HG02870 (cell line): ENCODE measurements around the gene TMEM235.
A peak's percentile ranks its signal among the peaks of the same experiment; 100 is the strongest.

Source experiments
- ATAC-seq: cut with Tn5 transposase; IDR thresholded peaks from one replicate; pipeline ENCODE4 v1.9.1; 2021; ENCODE audit warnings: mild to moderate bottlenecking, moderate library complexity; ENCODE audit not compliant: unreplicated experiment

TMEM235 gene

GRCh38 chr17:78269955-78270381, 38.5 kb downstream of the TMEM235 start:
- no peak for ATAC-seq

DNA sequence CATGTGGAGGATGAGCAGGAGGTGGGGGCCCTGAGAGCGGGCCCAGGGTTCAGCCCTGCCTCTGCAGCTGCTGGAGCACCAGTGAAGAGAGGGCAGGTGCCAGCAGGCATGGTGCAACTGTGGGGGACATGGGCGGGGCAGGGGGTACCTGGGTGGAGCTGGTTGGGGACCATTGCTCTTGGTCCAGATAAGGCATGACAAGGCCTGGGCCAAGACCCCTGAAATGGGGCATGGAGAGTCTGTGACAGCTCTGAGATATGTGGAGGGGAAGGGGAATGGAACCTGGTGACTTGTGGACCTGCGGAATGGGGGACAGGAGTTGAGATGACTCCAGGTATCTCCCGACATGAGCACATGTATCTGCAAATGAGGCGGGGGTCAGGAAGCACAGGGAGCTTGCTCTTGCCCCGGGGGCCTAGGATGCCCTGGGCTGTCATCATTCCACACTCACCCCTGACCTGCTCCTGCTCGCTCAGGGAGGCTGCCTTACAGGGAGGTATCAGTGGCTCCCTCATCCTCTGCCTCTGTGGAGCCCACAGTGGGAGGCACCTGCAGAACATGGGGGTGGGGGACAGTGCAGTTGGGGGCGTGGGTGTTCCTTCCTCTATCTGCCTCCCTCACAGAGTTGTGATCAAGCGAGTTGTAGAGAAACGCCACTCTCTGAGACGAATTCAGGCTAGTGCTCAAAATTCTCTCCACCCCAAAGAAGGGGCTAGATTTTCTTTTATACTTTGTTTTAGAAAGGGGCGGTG, 40.2 kb downstream of the TMEM235 start:
- no peak for ATAC-seq

DNA sequence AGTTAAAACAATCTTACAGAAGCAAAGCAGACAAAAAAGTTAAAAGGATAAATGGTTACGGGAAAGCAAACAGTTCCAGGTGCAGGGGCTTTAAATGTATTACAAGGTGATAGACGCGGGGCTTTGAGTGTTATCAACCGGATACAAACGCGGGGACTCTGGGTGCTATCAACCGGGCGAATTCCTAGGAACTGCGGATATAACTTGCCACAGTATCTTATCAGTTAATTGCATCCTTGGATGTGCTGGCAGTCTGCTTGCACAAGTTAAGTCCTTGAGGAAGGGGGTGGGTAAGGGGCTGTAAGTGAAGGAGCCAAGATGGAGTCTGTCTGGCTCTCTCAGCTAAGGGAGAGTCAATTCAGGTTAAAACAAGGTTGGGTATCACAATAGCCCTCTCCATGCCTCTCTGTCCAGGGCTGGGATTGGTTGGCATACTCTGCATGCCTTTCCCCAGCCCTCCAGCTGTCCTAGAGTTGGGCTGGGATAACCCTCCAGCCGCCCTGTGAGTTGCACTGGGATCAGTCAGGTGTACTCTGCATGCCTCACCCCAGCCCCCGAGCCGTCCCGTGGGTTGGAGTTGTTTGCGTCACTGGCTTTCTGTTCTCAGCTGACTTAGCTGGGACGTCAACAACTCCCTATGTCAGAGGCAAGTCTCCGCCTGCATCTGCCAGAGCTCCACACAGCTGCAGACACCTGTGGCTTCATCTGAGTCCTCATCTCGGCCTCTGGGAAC, 40.9 kb downstream of the TMEM235 start:
- ATAC-seq: no peak

DNA sequence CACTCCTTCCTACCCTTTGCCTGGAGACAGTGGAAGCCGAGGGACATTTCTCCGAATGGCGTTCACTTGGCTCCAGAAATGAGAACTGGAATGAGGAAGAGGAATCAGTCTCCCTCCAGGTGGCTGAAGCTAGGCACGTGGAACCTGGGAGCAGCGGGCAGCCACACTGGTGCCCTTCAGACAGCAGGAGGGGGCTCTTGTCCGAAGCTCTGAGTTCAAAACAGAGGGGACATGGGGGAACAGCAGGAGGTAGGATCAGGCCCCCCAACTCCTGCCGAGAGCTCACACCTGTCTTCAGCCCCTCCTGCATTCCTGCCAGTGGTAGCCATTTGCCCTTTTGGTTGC, 41.5 kb downstream of the TMEM235 start:
- ATAC-seq: no peak

GRCh38 chr17:78273813-78274212, 42.4 kb downstream of the TMEM235 start:
- ATAC-seq: no peak

GRCh38 chr17:78275355-78275754, 43.9 kb downstream of the TMEM235 start:
- ATAC-seq: no peak

- ATAC-seq: peak; percentile 43
Observed at GRCh38 chr17:78276098-78276887, 44.9 kb downstream of the TMEM235 start.

- ATAC-seq: no peak
Observed at GRCh38 chr17:78278139-78278741, 46.8 kb downstream of the TMEM235 start.

DNA sequence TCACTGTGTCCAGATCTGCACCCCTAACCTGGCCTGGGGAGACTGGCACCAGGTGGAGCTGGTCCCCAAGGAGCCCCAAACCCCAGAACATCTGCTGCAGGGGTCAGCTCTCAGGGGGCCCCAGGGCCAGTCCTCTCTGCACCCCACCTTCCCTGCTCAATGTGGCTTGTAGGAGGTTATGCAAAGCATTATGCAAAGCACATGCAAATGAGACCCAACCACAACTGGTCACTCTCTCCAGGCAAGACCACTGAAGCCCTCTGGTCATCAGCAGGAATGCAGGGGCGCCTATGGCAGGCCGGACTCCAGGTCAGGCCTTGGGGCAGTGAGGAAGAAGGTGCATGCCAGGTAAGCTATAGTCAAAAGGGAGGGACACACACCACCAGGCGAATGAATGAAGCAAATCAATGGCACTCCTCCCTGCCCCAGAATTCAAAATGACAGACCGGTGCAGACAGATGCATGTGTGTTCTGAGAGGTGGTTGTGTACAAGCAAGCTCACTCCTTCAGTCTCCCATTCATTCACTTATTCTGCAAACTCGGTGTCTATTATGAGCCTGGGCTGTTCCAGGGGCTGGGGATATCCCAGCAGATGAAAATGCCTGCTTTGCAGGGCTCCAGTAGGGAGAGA, 48.0 kb downstream of the TMEM235 start:
- no peak for ATAC-seq

- ATAC-seq: no peak
Observed at GRCh38 chr17:78281249-78281845, 49.9 kb downstream of the TMEM235 start.

DNA sequence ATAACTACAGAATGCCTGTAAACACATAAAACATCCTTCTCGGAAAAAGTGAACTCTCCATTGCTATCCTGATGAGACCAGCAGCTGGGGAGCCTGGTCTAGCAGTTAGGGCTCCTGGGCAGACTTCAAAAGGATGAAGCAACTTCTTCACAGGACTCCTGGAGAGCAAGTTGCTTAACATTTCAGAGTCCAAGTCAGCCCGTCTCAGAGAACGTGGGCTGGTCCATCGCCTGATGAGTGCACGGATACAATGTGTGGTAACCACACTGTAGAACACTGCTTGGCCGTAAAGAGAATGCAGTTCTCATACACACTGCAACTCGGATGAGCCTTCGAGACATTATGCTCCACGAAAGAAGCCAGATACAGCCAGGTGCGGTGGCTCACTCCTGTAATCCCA, 52.7 kb downstream of the TMEM235 start:
- ATAC-seq: no peak

- no peak for ATAC-seq
Observed at GRCh38 chr17:78289004-78289403, 57.6 kb downstream of the TMEM235 start.

GRCh38 chr17:78289802-78290363, 58.5 kb downstream of the TMEM235 start:
- no peak for ATAC-seq
